ENCODE measurements around the gene VPS29. TPM values are rescaled to one million over a fixed set of nuclear protein-coding genes. Genes with fewer than 3 reads are reported as not detected.

VPS29 gene
- total and polyA plus RNA-seq, 9 of the 15 experiments (the other 6 are each of a cell fraction or from before 2014, with no cell fraction given), result 85.8 to 638 (median 272) TPM

GRCh38 chr12:110449799-110450497, 52.0 kb downstream of the VPS29 start, which contains the start of gene ARPC3 (continued):
- TF ChIP-seq ZKSCAN8 (CRISPR knock-in tag; IDR thresholded peaks at IDR 0.05) (no peak), SREBF1 (IDR thresholded peaks at IDR 0.05; ENCODE audit: borderline replicate concordance, low read depth, low read length) (no peak), KAT2B (IDR thresholded peaks at IDR 0.05; ENCODE audit: low read depth, low read length) (no peak), POLR3A (IDR thresholded peaks at IDR 0.05; ENCODE audit: borderline replicate concordance, extremely low read depth, insufficient read depth, insufficient read length) (no peak), DACH1 (IDR thresholded peaks at IDR 0.05; ENCODE audit: partially characterized antibody) (peak; percentile 52), ZNF586 (CRISPR knock-in tag; conservative IDR thresholded peaks at IDR 0.05) (no peak), KLF10 (CRISPR knock-in tag; IDR thresholded peaks at IDR 0.05) (no peak), PTRF (tag; IDR thresholded peaks at IDR 0.05) (no peak), RAD21 (CRISPR knock-in tag; conservative IDR thresholded peaks at IDR 0.05 in 1 of 2, IDR thresholded peaks at IDR 0.05 in 1 of 2) (peak; percentile 94 to 96), ZNF408 (CRISPR knock-in tag; IDR thresholded peaks at IDR 0.05; ENCODE audit: low read depth) (no peak), EP300 (IDR thresholded peaks at IDR 0.05; ENCODE audit: low read length) (0 out of 2 replicates have a peak, but pooled peaks have one; percentile 20), HLTF (IDR thresholded peaks at IDR 0.05) (peak; percentile 32; the same call in 1 of the 2 replicates), DEAF1 (CRISPR knock-in tag; IDR thresholded peaks at IDR 0.05) (peak; percentile 87), ZNF511 (CRISPR knock-in tag; IDR thresholded peaks at IDR 0.05) (no peak; the same call in 1 of the 2 replicates), FOXK1 (CRISPR knock-in tag; IDR thresholded peaks at IDR 0.05; ENCODE audit: borderline replicate concordance) (no peak), ATF7 (IDR thresholded peaks at IDR 0.05) (peak; percentile 72; the same call in 1 of the 2 replicates), ZEB2 (IDR thresholded peaks at IDR 0.05) (peak; percentile 49; the same call in 1 of the 2 replicates)
- TF ChIP-seq, protein P1, sequence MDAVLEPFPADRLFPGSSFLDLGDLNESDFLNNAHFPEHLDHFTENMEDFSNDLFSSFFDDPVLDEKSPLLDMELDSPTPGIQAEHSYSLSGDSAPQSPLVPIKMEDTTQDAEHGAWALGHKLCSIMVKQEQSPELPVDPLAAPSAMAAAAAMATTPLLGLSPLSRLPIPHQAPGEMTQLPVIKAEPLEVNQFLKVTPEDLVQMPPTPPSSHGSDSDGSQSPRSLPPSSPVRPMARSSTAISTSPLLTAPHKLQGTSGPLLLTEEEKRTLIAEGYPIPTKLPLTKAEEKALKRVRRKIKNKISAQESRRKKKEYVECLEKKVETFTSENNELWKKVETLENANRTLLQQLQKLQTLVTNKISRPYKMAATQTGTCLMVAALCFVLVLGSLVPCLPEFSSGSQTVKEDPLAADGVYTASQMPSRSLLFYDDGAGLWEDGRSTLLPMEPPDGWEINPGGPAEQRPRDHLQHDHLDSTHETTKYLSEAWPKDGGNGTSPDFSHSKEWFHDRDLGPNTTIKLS (IDR thresholded peaks at IDR 0.05; ENCODE audit: borderline replicate concordance, low read depth), result peak; percentile 98
- TF ChIP-seq, protein P2, sequence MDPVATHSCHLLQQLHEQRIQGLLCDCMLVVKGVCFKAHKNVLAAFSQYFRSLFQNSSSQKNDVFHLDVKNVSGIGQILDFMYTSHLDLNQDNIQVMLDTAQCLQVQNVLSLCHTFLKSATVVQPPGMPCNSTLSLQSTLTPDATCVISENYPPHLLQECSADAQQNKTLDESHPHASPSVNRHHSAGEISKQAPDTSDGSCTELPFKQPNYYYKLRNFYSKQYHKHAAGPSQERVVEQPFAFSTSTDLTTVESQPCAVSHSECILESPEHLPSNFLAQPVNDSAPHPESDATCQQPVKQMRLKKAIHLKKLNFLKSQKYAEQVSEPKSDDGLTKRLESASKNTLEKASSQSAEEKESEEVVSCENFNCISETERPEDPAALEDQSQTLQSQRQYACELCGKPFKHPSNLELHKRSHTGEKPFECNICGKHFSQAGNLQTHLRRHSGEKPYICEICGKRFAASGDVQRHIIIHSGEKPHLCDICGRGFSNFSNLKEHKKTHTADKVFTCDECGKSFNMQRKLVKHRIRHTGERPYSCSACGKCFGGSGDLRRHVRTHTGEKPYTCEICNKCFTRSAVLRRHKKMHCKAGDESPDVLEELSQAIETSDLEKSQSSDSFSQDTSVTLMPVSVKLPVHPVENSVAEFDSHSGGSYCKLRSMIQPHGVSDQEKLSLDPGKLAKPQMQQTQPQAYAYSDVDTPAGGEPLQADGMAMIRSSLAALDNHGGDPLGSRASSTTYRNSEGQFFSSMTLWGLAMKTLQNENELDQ (CRISPR knock-in tag; IDR thresholded peaks at IDR 0.05; ENCODE audit: borderline replicate concordance), result peak; percentile 53; the same call in 1 of the 2 replicates
- TF ChIP-seq, protein P3, sequence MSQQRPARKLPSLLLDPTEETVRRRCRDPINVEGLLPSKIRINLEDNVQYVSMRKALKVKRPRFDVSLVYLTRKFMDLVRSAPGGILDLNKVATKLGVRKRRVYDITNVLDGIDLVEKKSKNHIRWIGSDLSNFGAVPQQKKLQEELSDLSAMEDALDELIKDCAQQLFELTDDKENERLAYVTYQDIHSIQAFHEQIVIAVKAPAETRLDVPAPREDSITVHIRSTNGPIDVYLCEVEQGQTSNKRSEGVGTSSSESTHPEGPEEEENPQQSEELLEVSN (IDR thresholded peaks at IDR 0.05; ENCODE audit: borderline replicate concordance in 1 of 2, extremely low read depth in 1 of 2, insufficient read depth in 1 of 2, insufficient read length in 1 of 2, low read depth in 1 of 2, low read length in 1 of 2, poor library complexity in 1 of 2, severe bottlenecking in 1 of 2), result peak in 1 of 2 experiments; percentile 16

All from K562 (cell line).